Cardiac fibroblast (primary cell): Measurements from ENCODE around the gene HECTD1.
A peak's percentile ranks its signal among the peaks of the same experiment; 100 is the strongest.

Experiments
- DNase-seq, 2 donors: peaks; one replicate each; pipeline versions ENCODE4 v3.0.0 to v3.0.0-alpha.2; 2010; ENCODE audit warnings: low read depth in 2 of 2
- H3K4me3 ChIP-seq, 2 donors: replicated peaks in 1 of 2; 1 replicate in 1 of 2; 2 replicates in 1 of 2; pipeline ENCODE4 v1.5.1; 2011; ENCODE audit warnings: low read depth in 2 of 2, low read length in 2 of 2, mild to moderate bottlenecking in 2 of 2, moderate library complexity in 1 of 2
- CTCF ChIP-seq: IDR thresholded peaks from one replicate; pipeline ENCODE4 v1.5.1; 2011; ENCODE audit warnings: low read depth, mild to moderate bottlenecking, low read length, inconsistent platforms

Gene HECTD1

GRCh38 chr14:31251028-31251958 lies 43.7 kb upstream of the HECTD1 start:
- no peak for DNase-seq
- TF ChIP-seq CTCF = no peak
- no peak overlapping the region for H3K4me3 ChIP-seq

- TF ChIP-seq CTCF = no peak
- no peak for DNase-seq
- no peak overlapping the region for H3K4me3 ChIP-seq
These were observed 37.0 kb upstream of the HECTD1 start for GRCh38 chr14:31244626-31245025.

DNA sequence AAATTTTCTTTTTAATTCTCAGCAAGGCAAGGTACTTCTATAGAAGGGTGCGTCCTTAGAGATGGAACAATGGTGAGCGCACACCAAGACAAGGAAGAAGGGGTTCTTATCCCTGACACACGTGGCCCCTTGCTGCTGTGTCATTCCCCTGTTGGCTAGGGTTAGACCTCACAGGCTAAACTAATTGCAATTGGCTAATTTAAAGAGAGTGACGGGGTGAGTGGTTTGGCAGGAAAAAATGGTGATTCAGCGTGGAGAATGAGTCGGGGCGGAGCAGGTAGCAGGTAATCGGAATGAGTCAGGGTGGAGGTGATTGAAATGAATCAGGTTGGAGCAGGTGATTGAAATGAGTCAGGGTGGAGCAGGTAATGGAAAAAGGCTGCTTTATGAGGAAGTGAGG lies 36.3 kb upstream of the HECTD1 start:
- no peak overlapping the region for H3K4me3 ChIP-seq
- TF ChIP-seq CTCF = no peak
- no peak for DNase-seq

DNA sequence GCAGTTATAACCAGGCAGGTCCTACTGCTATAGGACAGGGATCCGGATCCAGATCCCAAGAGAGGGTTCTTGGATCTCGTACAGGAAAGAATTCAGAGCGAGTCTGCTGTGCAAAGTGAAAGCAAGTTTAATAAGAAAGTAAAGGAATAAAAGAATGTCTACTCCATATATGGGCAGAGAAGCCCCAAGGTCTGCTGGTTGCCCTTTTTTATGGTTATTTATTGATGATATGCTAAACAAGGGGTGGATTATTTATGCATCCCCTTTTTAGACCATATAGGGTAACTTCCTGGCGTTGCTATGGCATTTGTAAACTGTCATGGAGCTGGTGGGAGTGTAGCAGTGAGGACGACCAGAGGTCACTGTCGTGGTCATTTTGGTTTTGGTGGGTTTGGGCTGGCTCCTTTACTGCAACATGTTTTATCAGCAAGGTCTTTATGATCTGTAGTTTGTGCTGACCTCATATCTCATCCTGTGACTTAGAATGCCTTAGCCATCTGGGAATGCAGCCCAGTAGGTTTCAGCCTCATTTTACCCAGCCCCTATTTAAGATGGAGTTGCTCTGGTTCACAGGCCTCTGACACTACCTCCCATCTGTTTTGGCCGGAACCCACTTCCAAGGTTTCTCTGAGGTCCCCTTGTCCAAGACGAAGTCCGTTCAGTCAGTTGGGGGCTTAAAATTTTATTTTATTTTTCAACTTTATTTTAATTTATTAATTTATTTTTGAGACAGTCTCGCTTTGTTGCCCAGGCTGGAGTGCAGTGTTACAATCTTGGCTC lies 34.8 kb upstream of the HECTD1 start:
- H3K4me3 ChIP-seq = peak overlapping the region in 1 of 2 donors; percentile 14
- DNase-seq = peak; percentile 22 to 44

GRCh38 chr14:31241450-31242114 lies 34.0 kb upstream of the HECTD1 start:
- DNase-seq = peak in 1 of 2 donors; percentile 51

DNA sequence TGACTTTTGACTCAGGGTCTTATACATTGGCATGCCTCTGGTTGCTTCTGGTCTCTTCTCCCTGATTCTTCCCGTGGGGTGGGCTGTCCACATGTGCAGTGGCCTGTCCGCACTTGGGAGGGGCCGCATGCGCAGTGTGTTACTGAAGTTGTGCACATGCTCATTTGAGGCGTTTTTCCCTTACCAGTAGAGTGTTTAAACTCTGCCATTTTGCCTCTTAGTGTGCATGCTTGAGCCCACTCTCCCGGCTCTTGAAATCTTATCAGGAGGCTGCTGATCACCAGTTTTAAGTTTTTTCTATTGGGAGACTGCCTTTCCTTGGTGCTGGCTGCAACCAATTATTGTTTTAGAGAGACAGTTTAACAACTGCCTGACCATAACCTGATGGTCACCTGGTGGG lies 32.1 kb upstream of the HECTD1 start:
- DNase-seq = no peak
- no peak for TF ChIP-seq CTCF

More at GRCh38 chr14:31241450-31242114, 34.0 kb upstream of the HECTD1 start:
- TF ChIP-seq CTCF = no peak
- peak overlapping the region in 1 of 2 donors; percentile 14 for H3K4me3 ChIP-seq

More for the DNA sequence above, 32.1 kb upstream of the HECTD1 start:
- H3K4me3 ChIP-seq = no peak overlapping the region
